ENCODE results near the gene RASSF4.

Gene RASSF4

GRCh38 chr10:44975431-44976331 lies 16.1 kb downstream of the RASSF4 start:
- DNase-seq (ENCODE audit: low read depth in 2 of 2), result no peak

- no peak for DNase-seq (ENCODE audit: low read depth in 2 of 2)
These were observed 17.0 kb downstream of the RASSF4 start for GRCh38 chr10:44976352-44977198.

GRCh38 chr10:44977287-44978212 lies 17.9 kb downstream of the RASSF4 start:
- no peak for DNase-seq (ENCODE audit: low read depth in 2 of 2)

- DNase-seq (ENCODE audit: low read depth in 2 of 2), result no peak
These were observed 18.6 kb downstream of the RASSF4 start for GRCh38 chr10:44978213-44978569.

GRCh38 chr10:44978570-44979280 lies 19.1 kb downstream of the RASSF4 start, which contains the start of gene DEPP1:
Gene DEPP1, minus strand, starts transcription at chr10:44978809. Its CDS starts 779 bp downstream, at chr10:44978030.
- no peak for DNase-seq (ENCODE audit: low read depth in 2 of 2)

GRCh38 chr10:44979281-44980191 lies 19.9 kb downstream of the RASSF4 start:
- DNase-seq (ENCODE audit: low read depth in 2 of 2), result no peak

GRCh38 chr10:44980309-44981171 lies 20.9 kb downstream of the RASSF4 start:
- no peak for DNase-seq (ENCODE audit: low read depth in 2 of 2)

GRCh38 chr10:44981172-44982113 lies 21.8 kb downstream of the RASSF4 start:
- DNase-seq (ENCODE audit: low read depth in 2 of 2), result no peak

GRCh38 chr10:44982114-44982460 lies 22.5 kb downstream of the RASSF4 start:
- DNase-seq (ENCODE audit: low read depth in 2 of 2), result no peak

GRCh38 chr10:44982496-44982895 lies 22.9 kb downstream of the RASSF4 start:
- no peak for DNase-seq (ENCODE audit: low read depth in 2 of 2)

- DNase-seq (ENCODE audit: low read depth in 2 of 2), result no peak
These were observed 23.7 kb downstream of the RASSF4 start for GRCh38 chr10:44983066-44983894.

GRCh38 chr10:44983895-44984278 lies 24.3 kb downstream of the RASSF4 start:
- DNase-seq (ENCODE audit: low read depth in 2 of 2), result no peak

GRCh38 chr10:44984671-44985101 lies 25.1 kb downstream of the RASSF4 start:
- DNase-seq (ENCODE audit: low read depth in 2 of 2), result no peak

- no peak for DNase-seq (ENCODE audit: low read depth in 2 of 2)
These were observed 25.6 kb downstream of the RASSF4 start for GRCh38 chr10:44985175-44985681.

GRCh38 chr10:44986179-44986578 lies 26.6 kb downstream of the RASSF4 start:
- no peak for DNase-seq (ENCODE audit: low read depth in 2 of 2)

GRCh38 chr10:44986670-44987069 lies 27.1 kb downstream of the RASSF4 start:
- no peak for DNase-seq (ENCODE audit: low read depth in 2 of 2)
